Measurements from ENCODE around the gene PTTG1IP. TPM values are rescaled to one million over a fixed set of nuclear protein-coding genes. Genes with fewer than 3 reads are reported as not detected.
"Not testable (repeated sequence)": the region's sequence is repeated elsewhere in the genome, so short reads cannot be mapped to it uniquely, and the experiment has no call there.

PTTG1IP gene
- total and polyA plus RNA-seq, 4 donors = 163 to 235 (median 222) TPM

DNA sequence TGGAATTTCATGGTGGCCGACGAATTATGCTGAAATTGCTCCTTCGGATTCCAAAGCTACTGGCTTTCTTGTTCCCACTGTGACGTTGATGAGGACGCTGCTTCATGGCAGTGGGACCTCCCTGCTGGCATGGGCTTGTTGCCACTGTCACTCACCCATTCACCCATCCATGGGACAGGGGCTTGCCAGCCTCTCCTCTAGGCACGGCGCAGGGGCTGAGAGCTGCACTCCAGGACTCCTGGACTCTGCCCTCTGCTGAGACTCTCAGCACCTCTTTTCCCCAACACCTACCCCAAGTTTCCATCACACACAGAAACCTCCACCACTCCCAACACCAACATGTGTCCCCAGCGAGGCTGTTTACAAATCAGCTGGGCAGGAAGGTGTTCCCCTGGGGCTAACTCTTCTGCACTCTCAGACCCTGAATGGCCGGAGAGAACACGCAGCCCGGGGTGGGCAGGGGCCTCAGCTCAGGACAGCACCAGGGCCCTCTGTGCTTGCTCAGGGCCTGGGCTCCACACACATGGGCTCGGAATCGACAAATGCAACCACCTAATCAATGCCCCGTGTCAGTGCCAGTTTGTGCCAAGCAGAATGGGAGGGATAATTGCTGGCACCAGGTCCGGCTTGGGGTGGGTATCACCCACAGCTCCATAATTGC is 44.1 kb upstream of the PTTG1IP start:
- H3K4me1 ChIP-seq (ENCODE audit: control insufficient read depth, insufficient read depth, low read length) = peaks cover 17% of the 10 kb centered on the region
- 73% methylated on average over 15 of the region's 15 CpGs for WGBS (ENCODE audit: insufficient coverage)
- H3K27ac ChIP-seq (ENCODE audit: low read depth, low read length) = no peak overlapping the region
- no peak for DNase-seq (ENCODE audit: low read depth in 4 of 6, low spot score in 6 of 6)
- peaks cover 7% of the 10 kb centered on the region for H3K27me3 ChIP-seq (ENCODE audit: control insufficient read depth, insufficient read depth, low read length)
- no peaks in the 10 kb centered on the region for H3K9me3 ChIP-seq (ENCODE audit: control insufficient read depth, insufficient read depth, low read length)
- no peaks in the 10 kb centered on the region for H3K36me3 ChIP-seq (ENCODE audit: control insufficient read depth, insufficient read depth, low read length)
- H3K4me3 ChIP-seq (ENCODE audit: low read depth, low read length) = no peak overlapping the region

- Histone ChIP-seq H3K27ac (ENCODE audit: low read depth, low read length) (no peak overlapping the region), H3K4me3 (ENCODE audit: low read depth, low read length) (no peak overlapping the region), H3K4me1 (ENCODE audit: control insufficient read depth, insufficient read depth, low read length) (peaks cover 18% of the 10 kb centered on the region), H3K36me3 (ENCODE audit: control insufficient read depth, insufficient read depth, low read length) (no peaks in the 10 kb centered on the region), H3K9me3 (ENCODE audit: control insufficient read depth, insufficient read depth, low read length) (no peaks in the 10 kb centered on the region), H3K27me3 (ENCODE audit: control insufficient read depth, insufficient read depth, low read length) (peaks cover 7% of the 10 kb centered on the region)
- peak in 2 of 6 donors; percentile 22 to 27 for DNase-seq (ENCODE audit: low read depth in 4 of 6, low spot score in 6 of 6)
- WGBS (ENCODE audit: insufficient coverage) = 61% methylated on average over 5 of the region's 7 CpGs
These were observed 43.5 kb upstream of the PTTG1IP start for GRCh38 chr21:44916965-44917364.

DNA sequence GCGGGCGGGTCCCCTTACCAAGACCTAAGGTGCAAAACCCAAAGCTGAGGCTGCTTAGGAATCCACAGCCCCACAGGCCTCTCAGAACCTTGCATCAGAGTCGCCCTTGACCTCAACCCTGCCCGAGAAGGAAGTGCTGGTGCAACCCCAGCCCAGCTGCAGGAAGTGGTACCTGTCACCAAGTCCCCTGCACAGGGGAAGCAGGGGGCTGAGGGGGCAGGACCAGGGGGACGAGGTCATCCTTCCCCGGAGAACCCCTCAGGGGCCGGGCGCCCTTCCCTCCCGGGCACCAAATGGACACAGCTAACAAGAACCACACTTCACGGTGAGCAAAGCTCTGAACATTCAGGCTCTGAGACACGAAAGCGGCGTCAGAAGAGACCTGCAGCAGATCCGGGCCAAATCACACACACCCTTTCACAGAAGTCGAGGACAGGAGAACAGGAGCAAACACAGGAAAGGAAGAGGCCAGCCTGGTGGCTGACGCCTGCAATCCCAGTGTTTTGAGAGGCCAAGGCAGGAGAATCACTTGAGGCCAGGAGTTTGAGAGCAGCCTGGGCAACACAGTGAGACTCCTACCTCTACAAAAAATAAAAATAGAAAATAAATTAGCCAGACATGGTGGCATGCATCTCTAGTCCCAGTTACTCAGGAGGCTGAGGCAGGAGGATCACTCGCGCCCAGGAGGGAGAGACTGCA is 40.8 kb upstream of the PTTG1IP start:
- no peaks in the 10 kb centered on the region for H3K27me3 ChIP-seq (ENCODE audit: control insufficient read depth, insufficient read depth, low read length)
- WGBS (ENCODE audit: insufficient coverage) = 83% methylated on average over 14 of the region's 18 CpGs
- no peak overlapping the region for H3K27ac ChIP-seq (ENCODE audit: low read depth, low read length)
- H3K4me1 ChIP-seq (ENCODE audit: control insufficient read depth, insufficient read depth, low read length) = peaks cover 36% of the 10 kb centered on the region
- no peaks in the 10 kb centered on the region for H3K9me3 ChIP-seq (ENCODE audit: control insufficient read depth, insufficient read depth, low read length)
- H3K36me3 ChIP-seq (ENCODE audit: control insufficient read depth, insufficient read depth, low read length) = peaks cover 2% of the 10 kb centered on the region
- no peak for DNase-seq (ENCODE audit: low read depth in 4 of 6, low spot score in 6 of 6)
- H3K4me3 ChIP-seq (ENCODE audit: low read depth, low read length) = no peak overlapping the region

DNA sequence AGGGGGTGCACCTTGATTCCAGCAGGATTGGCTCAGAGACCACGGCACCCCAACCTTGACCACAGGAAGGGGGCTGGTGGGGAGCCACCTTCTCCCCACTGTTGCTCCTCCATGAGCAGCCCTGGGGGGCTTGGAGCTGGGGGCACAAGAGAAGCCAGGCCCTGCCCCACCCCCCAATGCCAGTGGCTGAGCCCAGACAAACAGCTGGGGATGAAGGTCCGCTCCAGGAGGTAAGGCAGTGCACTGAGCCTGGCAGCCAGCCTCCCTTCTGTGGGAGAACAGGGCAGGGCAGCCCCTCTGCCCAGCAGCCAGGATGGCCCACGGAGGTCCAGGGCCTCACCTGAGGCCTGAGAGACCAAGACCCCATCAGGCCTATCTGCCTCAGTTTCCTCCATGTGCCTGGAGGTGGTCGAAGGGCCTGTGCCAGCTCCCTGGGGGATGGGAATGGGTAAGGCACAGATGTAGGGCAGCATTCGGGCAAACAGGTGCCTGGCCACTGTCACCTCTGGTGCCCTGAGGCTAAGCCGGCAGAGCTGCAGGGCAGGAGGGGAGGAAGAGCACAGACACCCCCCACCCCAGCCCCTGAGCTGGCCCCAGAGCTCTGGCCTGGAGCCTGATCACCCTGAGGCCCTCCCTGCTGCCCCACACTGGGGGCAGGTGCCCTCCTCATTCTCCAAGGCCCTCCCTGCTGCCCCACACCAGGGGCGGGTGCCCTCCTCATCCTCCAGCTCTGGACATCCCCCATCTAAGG is 40.1 kb upstream of the PTTG1IP start:
- WGBS (ENCODE audit: insufficient coverage) = 79% methylated on average over 7 of the region's 7 CpGs
- DNase-seq (ENCODE audit: low read depth in 4 of 6, low spot score in 6 of 6) = no peak
- H3K4me3 ChIP-seq (ENCODE audit: low read depth, low read length) = no peak overlapping the region

DNA sequence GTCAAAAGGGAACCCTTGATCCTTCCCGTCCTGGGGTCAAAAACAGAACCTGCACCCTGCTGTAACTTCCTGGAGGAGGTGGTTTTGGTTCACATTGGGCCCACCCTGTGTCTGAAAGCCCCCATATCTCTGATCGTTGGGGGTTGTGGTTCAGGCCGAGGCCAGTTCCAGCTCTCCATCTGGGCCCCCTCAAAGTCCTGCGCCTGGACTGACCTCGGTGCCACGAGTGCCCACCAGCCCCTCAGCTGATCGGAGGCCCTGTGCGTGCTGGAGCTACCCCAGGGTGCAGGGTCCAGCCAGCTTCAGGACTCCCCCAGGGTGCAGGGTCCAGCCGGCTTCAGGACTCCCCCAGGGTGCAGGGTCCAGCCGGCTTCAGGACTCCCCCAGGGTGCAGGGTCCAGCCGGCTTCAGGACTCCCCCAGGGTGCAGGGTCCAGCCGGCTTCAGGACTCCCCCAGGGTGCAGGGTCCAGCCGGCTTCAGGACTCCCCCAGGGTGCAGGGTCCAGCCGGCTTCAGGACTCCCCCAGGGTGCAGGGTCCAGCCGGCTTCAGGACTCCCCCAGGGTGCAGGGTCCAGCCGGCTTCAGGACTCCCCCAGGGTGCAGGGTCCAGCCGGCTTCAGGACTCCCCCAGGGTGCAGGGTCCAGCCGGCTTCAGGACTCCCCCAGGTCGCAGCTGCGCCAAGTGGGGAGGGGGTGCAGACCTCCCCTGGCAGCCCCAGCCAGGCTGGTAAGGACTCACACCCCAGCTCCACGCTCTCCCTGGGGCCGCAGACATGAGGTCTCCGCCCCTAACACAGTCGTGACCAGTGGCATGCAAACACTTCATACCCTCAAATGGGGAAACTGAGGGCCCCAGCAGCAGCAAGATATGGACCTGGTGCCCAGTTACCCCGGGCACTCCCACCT is 39.3 kb upstream of the PTTG1IP start:
- H3K27me3 ChIP-seq (ENCODE audit: control insufficient read depth, insufficient read depth, low read length); H3K27ac ChIP-seq (ENCODE audit: low read depth, low read length); DNase-seq (ENCODE audit: low read depth in 4 of 6, low spot score in 6 of 6); H3K4me3 ChIP-seq (ENCODE audit: low read depth, low read length); H3K9me3 ChIP-seq (ENCODE audit: control insufficient read depth, insufficient read depth, low read length); H3K36me3 ChIP-seq (ENCODE audit: control insufficient read depth, insufficient read depth, low read length): not testable (repeated sequence)
- 83% methylated on average over 10 of the region's 25 CpGs for WGBS (ENCODE audit: insufficient coverage)
- H3K4me1 ChIP-seq (ENCODE audit: control insufficient read depth, insufficient read depth, low read length) = peaks cover 29% of the 10 kb centered on the region

More for the DNA sequence above, 40.1 kb upstream of the PTTG1IP start:
- Histone ChIP-seq H3K9me3 (ENCODE audit: control insufficient read depth, insufficient read depth, low read length) (no peaks in the 10 kb centered on the region), H3K27ac (ENCODE audit: low read depth, low read length) (no peak overlapping the region), H3K4me1 (ENCODE audit: control insufficient read depth, insufficient read depth, low read length) (peaks cover 29% of the 10 kb centered on the region), H3K36me3 (ENCODE audit: control insufficient read depth, insufficient read depth, low read length) (peaks cover 2% of the 10 kb centered on the region), H3K27me3 (ENCODE audit: control insufficient read depth, insufficient read depth, low read length) (no peaks in the 10 kb centered on the region)

DNA sequence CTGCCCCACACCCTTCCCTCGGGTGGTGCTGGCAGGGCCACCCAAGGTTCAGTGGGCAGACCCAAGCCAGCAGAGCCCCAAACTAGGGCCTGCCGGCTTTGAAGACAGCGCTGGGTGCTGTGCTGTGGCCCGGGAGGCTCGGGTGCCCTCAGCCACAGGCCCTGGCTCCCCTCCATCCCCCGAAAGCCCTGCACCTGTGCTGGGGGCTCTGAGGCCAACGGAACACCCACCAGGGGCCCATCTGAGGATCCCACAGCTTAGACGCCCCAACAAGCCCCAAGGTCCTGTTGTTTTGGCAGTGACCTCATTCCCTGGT is 38.6 kb upstream of the PTTG1IP start:
- Histone ChIP-seq H3K36me3 (ENCODE audit: control insufficient read depth, insufficient read depth, low read length) (peaks cover 2% of the 10 kb centered on the region), H3K9me3 (ENCODE audit: control insufficient read depth, insufficient read depth, low read length) (no peaks in the 10 kb centered on the region), H3K27ac (ENCODE audit: low read depth, low read length) (no peak overlapping the region), H3K27me3 (ENCODE audit: control insufficient read depth, insufficient read depth, low read length) (no peaks in the 10 kb centered on the region), H3K4me3 (ENCODE audit: low read depth, low read length) (no peak overlapping the region), H3K4me1 (ENCODE audit: control insufficient read depth, insufficient read depth, low read length) (peaks cover 24% of the 10 kb centered on the region)
- DNase-seq (ENCODE audit: low read depth in 4 of 6, low spot score in 6 of 6) = no peak
- 79% methylated on average over 8 of the region's 8 CpGs for WGBS (ENCODE audit: insufficient coverage)

- Histone ChIP-seq H3K4me1 (ENCODE audit: control insufficient read depth, insufficient read depth, low read length) (peaks cover 24% of the 10 kb centered on the region), H3K4me3 (ENCODE audit: low read depth, low read length) (no peak overlapping the region), H3K27ac (ENCODE audit: low read depth, low read length) (no peak overlapping the region), H3K9me3 (ENCODE audit: control insufficient read depth, insufficient read depth, low read length) (no peaks in the 10 kb centered on the region), H3K36me3 (ENCODE audit: control insufficient read depth, insufficient read depth, low read length) (peaks cover 2% of the 10 kb centered on the region), H3K27me3 (ENCODE audit: control insufficient read depth, insufficient read depth, low read length) (no peaks in the 10 kb centered on the region)
- peak; percentile 22 to 90 (median 58) for DNase-seq (ENCODE audit: low read depth in 4 of 6, low spot score in 6 of 6)
- WGBS (ENCODE audit: insufficient coverage) = 56% methylated on average over 19 of the region's 19 CpGs
These were observed 38.1 kb upstream of the PTTG1IP start for GRCh38 chr21:44911384-44912157.

- no peak overlapping the region for H3K27ac ChIP-seq (ENCODE audit: low read depth, low read length)
- DNase-seq (ENCODE audit: low read depth in 4 of 6, low spot score in 6 of 6) = no peak
- H3K4me3 ChIP-seq (ENCODE audit: low read depth, low read length) = no peak overlapping the region
- peaks cover 24% of the 10 kb centered on the region for H3K4me1 ChIP-seq (ENCODE audit: control insufficient read depth, insufficient read depth, low read length)
- 86% methylated on average over 10 of the region's 10 CpGs for WGBS (ENCODE audit: insufficient coverage)
- peaks cover 2% of the 10 kb centered on the region for H3K36me3 ChIP-seq (ENCODE audit: control insufficient read depth, insufficient read depth, low read length)
- H3K27me3 ChIP-seq (ENCODE audit: control insufficient read depth, insufficient read depth, low read length) = no peaks in the 10 kb centered on the region
- no peaks in the 10 kb centered on the region for H3K9me3 ChIP-seq (ENCODE audit: control insufficient read depth, insufficient read depth, low read length)
These were observed 37.5 kb upstream of the PTTG1IP start for GRCh38 chr21:44911068-44911383.
